Measurements from ENCODE around the gene ELOVL2.
"Not testable (repeated sequence)": the region's sequence is repeated elsewhere in the genome, so short reads cannot be mapped to it uniquely, and the experiment has no call there.

Gene ELOVL2, protein sequence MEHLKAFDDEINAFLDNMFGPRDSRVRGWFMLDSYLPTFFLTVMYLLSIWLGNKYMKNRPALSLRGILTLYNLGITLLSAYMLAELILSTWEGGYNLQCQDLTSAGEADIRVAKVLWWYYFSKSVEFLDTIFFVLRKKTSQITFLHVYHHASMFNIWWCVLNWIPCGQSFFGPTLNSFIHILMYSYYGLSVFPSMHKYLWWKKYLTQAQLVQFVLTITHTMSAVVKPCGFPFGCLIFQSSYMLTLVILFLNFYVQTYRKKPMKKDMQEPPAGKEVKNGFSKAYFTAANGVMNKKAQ

DNA sequence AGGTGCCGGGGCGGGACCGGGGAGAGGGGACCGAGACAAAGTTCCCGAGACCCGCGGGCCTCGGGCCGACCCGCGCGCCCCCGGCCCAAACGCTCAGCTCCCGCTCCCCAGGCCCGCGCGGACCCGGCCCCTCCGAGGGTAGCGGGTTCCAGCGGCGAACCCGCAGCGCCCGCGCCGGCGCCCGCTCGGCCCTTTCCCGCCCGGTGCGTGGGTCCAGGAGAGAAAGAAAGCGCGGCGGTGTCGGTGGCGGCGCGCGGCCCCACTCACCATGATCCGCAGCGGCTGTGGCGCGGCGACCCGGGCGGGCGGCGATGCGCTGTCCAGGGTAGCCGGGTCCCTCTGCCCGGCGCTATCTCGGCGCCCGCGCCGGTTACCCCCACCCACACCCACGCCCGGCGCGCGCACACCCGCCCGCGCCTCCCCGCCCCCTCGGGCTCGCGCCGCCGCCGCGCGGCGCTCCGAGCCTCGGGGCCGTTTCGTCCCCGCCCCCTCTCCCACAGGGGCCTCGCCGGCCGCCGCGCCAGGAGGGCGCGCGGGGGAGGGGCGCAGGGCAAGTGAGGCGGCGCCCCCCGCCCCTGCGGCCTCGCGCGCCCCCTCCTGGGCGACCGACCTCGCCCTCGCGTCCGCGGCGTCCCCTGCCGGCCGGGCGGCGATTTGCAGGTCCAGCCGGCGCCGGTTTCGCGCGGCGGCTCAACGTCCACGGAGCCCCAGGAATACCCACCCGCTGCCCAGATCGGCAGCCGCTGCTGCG is at the start of gene ELOVL2:
Gene ELOVL2, minus strand, starts transcription at position 345 of the 751 bp plus-strand sequence. Its CDS starts 75 bp downstream, at position 270.
- no peak for DNase-seq

DNA sequence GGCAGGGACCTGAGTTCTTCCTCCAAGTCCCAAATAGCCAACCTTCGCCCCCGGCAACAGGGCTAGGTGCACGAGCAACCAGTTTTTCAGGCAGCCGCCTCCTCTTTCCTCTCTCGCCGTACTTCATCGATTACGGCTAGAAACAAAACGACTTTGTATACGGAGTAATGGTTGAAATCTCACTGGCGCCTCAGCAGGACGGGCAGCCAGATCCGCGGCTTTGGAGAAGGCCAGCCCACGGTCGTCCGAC is 49.2 kb upstream of the ELOVL2 start:
- no peak for DNase-seq

DNA sequence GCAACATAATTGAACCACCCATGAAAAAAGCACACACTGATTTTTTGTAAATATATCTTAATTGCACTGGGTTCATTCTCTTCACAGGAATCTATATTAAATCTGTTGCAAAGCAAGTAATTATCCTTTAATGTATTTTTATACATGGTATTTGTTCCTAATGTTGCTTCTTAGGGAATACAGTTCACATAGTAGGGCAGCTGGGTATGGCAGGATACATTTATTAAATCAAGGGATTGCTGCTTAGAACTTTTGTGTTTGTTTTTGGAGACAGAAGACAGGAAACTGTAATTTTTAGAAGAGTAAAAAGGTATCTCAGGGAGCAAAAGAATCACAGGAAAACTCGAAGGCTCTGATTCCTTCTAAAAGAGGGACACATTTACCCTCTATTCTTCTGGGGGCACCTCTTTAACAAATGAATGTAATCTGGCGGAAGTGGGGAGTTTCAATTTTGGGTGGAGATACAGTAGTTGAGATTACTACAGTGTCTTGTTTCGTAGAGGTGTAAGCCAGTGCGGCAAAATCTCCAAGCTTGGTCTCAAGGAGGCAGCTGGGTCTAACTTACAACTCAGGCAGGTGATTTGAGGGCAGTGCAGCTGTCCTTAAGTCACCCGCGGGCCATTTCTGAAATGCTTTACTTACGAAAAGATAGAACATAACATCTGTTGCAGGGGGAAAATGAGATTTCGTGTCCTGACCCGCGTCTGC is 48.7 kb upstream of the ELOVL2 start:
- DNase-seq, result peak in 1 of 2 experiments; percentile 72

DNA sequence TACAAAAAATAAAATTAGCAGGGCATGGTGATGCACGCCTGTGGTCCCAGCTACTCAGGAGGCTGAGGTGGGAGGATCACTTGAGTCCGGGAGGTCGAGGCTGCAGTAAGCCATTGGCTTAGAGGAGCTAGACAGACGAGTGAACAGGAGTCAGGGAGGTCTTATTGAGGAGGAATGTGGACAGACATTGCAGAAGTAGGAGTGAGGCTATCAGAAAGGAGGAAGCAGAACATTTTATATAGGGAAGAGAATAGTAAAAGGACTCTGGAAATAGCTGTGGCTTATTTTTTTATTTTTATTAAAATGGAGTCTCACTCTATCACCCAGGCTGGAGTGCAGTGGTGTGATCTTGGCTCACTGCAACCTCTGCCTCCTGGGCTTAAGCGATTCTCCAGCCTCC is 47.0 kb upstream of the ELOVL2 start:
- DNase-seq, result not testable (repeated sequence)

DNA sequence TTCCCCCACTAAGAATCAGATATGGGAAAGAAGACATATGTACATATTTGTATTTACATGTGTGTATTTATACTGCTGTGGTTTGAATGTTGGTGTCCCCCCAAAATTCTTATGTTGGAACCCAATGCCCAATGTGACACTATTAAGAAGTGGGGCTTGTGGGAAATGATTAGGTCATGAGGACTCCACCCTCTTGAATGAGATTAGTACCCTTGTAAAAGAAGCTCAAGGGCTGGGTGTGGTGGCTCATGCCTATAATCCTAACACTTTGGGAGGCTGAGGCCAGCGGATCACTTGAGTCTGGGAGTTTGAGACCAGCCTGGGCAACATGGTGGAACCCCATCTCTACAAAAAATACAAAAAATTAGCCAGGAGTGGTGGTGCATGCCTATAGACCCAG is 45.6 kb upstream of the ELOVL2 start:
- no peak for DNase-seq

DNA sequence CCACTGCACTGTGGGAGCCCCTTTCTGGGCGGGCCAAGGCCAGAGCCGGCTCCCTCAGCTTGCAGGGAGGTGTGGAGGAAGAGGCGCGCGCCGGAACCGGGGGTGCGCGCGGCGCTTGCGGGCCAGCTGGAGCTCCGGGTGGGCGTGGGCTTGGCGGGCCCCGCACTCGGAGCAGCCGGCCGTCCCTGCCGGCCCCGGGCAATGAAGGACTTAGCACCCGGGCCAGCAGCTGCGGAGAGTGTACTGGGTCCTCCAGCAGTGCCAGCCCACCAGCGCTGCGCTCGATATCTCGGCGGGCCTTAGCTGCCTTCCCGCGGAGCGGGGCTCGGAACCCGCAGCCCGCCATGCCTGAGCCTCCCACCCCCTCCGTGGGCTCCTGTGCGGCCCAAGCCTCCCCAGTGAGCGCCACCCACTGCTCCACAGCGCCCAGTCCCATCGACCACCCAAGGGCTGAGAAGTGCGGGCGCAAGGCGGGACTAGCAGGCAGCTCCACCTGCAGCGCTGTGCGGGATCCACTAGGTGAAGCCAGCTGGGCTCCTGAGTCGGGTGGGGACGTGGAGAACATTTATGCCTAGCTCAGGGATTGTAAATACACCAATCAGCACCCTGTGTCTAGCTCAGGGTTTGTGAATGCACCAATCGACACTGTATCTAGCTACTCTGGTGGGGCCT is 43.2 kb upstream of the ELOVL2 start:
- not testable (repeated sequence) for DNase-seq

DNA sequence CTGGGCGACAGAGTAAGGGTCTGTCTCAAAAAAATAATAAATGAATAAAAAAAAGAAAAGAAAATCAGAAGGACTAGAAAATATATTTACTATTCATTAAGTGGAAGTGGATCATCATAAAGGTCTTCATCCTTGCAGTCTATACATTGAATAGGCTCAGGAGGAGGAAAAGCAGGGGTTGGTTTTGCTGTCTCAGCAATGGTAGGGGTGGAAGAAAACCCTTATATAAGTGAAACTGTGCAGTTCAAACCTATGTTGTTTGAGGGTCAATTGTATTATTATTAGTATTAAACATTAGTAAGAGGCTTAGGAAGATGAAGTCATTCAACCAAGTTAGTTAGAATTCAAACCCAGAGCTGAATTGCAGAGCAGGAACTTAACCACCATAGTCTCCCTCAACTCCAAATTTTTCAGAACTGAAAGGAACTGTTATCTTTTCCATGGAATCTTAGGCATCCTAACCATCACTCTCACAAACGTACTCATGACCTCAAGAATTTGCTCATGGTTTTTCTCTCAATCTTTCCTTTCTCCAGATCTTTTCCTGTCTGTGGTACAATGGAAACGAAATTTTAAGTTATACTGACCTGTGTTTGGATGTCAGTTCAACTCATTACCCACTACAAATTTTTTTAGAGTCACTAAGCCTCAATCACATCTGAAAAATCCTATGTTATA is 41.8 kb upstream of the ELOVL2 start:
- peak in 1 of 2 experiments; percentile 43 for DNase-seq

DNA sequence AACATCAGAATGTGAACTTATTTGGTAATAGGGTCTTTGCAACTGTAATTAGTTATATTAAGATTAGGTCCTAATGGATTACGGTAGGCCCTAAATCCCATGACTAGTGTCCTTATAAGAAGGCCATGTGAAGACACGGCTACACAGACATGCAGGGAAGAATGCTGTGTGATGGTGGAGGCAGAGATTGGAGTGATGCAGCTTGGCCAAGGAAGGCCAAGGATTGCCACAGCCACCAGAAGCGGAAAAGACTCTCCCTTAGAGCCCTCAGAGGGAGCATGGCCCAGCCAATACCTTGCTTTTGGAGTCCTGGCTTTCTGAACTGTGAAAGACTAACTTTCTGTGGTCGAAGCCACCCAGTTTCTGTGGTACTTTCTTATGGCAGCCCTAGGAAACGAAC is 39.9 kb upstream of the ELOVL2 start:
- DNase-seq, result no peak

DNA sequence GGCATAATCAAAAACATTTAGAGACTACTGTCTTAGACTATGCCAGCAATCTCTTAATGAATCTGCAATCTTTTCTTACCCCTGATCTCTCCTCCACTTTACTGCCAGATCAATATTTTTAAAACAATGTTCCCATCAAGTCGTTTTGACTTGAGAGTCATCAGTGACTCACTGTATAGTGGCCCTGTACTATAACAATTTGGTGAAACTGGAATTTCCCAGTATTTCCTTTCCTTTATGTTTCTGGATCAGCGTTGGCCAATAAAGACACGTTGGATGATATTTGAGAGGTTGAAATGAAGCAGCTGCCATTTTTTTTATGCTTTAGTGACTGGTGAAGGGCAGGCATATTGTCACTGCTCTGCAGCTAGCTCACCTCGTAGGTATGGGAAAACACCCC is 39.4 kb upstream of the ELOVL2 start:
- DNase-seq, result no peak

DNA sequence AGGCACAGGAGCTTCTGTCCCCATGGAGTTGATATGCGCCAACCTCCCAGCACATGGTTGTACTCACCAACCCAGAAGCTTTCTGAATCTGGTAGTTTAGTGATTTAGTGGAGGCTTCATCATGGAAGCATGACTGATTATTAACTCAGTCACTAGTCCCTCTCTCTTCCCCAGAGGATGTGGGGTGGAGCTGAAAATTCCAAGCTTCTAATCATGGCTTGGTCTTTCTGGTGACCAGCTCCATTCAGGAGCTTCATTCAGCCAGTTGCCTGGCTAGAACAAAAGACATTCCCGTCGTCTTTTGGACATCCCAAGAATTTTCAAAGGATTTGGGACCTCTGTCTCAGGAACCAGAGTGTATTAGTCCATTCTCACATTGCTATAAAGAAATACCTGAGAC is 36.2 kb upstream of the ELOVL2 start:
- no peak for DNase-seq

DNA sequence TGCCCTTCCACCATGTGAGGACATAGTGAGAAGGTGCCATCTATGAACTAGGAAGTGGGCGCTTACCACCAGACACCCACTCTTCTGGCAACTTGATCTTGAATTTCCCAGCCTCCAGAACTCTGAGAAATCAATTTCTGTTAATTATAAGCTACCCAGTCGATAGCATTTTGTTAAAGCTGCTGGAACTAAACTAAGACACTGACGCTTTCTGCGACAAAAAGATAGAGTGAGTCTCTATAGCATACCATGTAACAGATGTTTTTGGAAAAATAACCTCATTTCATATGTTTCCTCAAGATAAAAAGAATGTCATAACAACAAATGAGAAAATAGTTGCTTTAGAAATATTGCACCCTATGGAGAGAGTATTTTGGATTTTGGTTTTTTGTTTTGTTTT is 34.2 kb upstream of the ELOVL2 start:
- no peak for DNase-seq

DNA sequence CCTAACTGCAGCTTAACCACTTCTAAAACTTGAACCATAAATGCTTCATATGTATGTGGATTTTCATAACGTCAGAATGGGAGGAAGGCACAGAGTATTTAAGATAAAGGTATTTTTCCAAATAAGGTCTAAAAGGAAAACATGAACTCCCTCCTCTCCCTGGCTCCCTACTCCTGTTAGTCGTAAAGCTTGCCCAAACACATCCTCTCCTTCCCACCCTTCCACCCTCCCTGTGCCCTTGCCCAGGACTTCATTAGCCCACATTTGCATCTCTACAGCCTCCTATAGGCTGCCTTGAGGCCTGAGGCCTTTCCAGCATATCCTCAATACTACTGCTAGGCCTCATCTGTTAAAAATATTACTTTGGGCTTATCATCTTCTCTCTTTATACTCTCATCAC is 32.4 kb upstream of the ELOVL2 start:
- DNase-seq, result no peak

DNA sequence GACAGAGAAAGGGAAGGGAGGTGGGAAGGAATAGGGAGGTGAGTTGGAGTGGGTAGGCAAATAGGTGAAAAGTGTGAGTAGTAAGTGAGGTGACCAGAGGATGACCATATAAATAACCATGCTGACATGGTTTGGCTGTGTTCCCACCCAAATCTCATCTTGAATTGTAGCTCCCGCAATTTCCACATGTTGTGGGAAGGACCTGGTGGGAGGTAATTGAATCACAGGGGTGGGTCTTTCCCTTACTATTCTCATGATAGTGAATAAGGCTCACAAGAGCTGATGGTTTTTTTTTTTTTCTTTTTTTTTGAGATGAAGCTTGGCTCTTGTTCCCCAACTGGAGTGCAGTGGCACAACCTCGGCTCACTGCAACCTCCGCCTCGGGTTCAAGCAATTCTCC is 28.0 kb upstream of the ELOVL2 start:
- DNase-seq, result no peak

DNA sequence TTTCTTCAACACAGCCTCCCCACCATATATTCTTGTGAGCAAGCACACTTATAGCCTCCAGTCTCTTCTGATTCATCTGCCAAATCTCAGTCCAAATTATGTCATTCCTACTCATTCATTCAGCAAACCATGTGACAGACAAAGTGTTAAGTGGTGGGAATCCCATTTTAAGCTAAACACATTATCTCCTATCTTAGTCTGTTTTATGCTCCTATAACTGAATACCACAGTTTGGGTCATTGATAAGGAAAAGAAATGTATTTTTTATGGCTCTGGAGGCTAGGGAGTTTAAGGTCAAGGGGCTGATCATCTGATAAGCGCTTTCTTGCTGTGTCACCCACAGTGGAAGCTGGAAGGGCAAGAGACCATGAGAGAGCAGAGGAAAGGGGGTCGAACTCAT is 25.7 kb upstream of the ELOVL2 start:
- DNase-seq, result no peak

DNA sequence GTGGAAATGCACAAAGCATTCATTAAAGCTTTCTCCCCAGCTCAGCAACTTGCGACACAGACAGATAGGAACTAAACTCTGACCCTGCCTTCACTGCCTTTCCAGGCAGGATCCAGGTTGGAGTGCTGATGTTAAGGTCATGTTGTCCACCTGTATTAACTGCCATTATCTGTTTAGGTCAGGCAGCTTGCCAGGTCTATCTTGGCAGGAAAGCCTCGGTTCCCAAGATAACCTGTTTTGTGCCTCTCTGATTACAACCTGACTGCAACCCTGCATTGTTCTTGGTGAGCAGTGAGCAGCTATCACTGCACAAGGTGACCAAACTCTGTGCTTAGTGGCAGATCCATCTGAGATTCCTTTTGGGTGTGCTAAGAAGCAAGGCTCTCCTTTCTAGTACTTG is 23.2 kb upstream of the ELOVL2 start:
- no peak for DNase-seq

DNA sequence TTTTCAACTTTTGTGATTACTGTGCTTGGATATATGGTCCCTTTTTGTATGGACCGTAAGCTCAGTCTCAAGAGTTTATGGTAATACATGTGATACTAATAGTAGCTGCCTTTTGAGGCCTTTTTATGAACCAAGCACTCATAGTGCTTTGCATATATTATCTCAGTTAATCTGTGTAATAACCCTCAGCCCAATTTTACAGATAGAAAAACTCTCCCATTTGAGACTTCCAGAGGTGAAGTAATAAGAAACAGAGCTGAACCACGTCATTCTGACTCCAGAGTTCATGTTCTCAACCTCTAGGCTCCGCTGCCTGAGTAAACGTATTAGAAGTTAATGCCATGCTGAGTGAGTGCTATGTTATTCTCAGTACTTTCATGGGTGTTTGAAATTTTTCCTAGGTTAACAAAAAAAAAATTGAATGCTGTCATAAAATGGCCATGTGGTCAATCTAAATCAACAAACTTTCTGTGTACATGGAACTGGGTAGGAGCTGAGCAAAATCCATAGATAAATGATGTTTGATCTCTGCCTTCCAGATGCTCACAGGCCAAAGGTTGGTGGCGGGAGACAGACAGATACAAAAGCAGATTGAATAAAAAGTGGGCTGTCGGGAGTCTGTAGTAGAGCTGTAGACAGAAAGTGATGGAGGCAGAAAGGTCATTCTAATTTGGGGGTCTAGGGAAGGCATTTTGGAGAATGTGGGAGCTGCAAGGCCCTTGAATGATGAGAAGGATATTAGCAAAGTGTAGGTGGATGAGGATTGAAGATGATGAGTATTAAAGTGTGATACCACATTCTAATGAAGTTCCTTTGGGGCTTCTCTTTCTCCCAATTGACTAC is 22.6 kb upstream of the ELOVL2 start:
- no peak for DNase-seq

DNA sequence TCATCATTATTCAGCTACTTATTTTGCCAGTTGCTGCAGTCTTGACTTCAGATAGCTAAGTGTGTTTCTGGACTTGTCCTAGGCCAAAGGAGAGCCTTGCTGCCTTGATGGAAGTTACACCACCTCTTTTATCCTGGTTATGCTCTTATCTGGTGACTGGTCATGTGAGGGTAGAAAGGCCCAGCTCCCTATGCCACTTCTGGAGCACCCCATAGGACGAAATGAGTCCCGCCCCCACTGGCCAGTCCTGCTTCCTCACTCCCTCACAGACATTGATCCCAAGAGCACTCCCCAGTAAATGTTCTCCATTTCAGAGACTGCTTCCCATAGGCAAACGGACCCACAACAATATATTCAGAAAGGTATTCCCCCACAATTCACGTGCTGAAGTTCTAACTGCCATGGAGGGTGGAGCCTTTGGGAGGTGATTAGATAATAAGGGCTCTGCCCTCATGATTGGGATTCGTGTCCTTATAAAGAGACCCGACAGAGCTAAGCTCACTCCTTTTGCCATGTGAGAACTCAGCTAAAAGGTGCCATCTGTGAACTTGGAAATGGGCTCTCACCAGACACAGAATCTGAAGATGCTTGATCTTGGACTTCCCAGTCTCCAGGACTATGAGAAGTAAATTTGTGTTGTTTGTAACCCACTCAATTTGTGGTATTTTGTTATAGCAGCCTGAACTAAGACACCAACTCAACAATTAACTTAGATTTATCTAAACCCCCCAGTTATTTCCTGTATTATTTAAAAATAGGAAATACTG is 21.5 kb upstream of the ELOVL2 start:
- no peak for DNase-seq

DNA sequence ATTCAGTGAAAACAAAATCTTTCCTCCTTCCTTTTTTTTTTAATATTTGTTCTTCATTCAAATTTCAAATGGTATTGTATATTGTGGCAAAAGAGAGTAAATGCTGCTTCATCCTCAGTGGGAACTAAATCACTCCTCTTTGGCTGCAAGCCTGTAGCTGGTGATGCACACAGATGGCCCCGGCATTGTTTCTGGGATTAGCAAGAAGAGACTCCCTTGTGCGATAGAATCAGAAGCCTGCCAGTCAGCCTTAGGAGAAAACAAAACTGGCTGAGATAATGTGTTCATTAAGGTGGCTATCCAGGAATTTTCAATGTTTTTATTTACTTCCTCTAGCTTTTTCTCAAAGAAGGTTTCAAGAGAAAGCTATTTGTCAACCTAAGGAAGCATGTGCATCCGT is 20.7 kb upstream of the ELOVL2 start:
- no peak for DNase-seq

DNA sequence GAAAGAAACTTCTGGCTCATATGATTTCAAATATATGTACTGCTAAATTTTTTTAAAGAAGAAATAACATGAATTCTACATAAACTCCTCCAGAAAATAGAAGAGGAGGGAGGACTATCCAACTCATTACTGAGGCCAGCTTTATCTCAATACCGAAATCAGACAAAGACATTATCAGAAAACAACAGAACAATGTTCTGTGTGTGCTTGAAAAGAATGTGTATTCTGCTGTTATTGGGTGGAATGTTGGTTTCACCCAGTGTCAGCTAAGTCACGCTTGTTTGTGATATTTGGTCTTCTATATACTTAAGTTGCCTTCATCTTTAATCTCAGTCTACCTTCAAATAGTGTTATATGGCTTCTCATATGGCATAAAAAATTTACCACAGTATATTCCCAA is 18.6 kb upstream of the ELOVL2 start:
- no peak for DNase-seq

DNA sequence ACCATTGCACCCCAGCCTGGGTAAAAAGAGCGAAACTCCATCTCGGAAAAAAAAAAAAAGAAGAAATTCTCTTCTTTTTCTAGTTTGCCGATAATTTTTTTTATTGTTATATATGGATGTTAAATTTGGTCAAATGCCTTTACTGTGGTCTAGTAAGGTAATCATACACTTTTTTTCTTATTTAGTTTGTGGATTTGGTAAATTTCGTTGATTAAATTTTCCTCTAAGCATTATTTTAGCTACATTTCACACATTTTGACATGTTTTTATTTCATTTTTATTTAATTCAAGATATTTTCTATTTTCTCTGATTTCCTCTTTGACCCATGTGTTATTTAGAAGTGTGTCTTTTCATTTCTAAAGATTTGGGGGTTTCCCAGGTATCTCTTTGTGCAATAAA is 18.0 kb upstream of the ELOVL2 start:
- no peak for DNase-seq

DNA sequence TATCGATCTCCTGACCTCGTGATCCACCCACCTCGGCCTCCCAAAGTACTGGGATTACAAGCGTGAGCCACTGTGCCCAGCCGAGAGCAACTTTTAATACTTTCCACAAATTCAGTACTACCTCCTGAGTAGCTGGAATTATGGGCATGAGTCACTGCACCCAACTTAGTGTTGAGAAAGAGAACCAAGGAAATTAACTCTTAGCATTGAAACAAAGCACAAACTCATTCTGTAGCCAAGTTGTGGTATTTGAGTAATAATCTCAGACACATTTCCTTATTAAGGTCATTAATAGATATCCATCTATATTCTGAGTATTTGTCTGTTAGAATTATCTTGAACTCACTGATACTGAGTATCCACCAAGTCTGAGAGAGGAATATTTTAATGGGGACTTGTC is 14.3 kb upstream of the ELOVL2 start:
- no peak for DNase-seq
